ENCODE measurements around the gene BATF3.
A peak's percentile ranks its signal among the peaks of the same experiment; 100 is the strongest.
"Not testable (repeated sequence)": the region's sequence is repeated elsewhere in the genome, so short reads cannot be mapped to it uniquely, and the experiment has no call there.

Gene BATF3

GRCh38 chr1:212666116-212666775 is 33.4 kb downstream of the BATF3 start:
- Mint-ChIP-seq H3K4me1 (peaks cover 25% of the 10 kb centered on the region), H3K27ac (no peak overlapping the region), H3K4me3 (no peak overlapping the region), H3K27me3 (peaks cover 9% of the 10 kb centered on the region), H3K36me3 (ENCODE audit: low read depth) (no peaks in the 10 kb centered on the region), H3K9me3 (no peaks in the 10 kb centered on the region)
- no peak for ATAC-seq
- no peak for DNase-seq

- Mint-ChIP-seq H3K27me3 (peaks cover 7% of the 10 kb centered on the region), H3K36me3 (ENCODE audit: low read depth) (no peaks in the 10 kb centered on the region), H3K27ac (peak overlapping the region; percentile 2)
Observed at GRCh38 chr1:212665241-212666115, 34.2 kb downstream of the BATF3 start.

GRCh38 chr1:212664409-212665199 is 35.0 kb downstream of the BATF3 start:
- H3K4me1 Mint-ChIP-seq = peaks cover 21% of the 10 kb centered on the region
- no peak overlapping the region for H3K4me3 Mint-ChIP-seq
- H3K27me3 Mint-ChIP-seq = peaks cover 7% of the 10 kb centered on the region
- DNase-seq (no peak), ATAC-seq (no peak)
- H3K36me3 Mint-ChIP-seq (ENCODE audit: low read depth) = no peaks in the 10 kb centered on the region
- H3K27ac Mint-ChIP-seq = peak overlapping the region; percentile 2
- H3K9me3 Mint-ChIP-seq = no peaks in the 10 kb centered on the region

More at GRCh38 chr1:212665241-212666115, 34.2 kb downstream of the BATF3 start:
- H3K4me1 Mint-ChIP-seq = peaks cover 21% of the 10 kb centered on the region
- peak; percentile 88 for DNase-seq
- H3K4me3 Mint-ChIP-seq = peak overlapping the region; percentile 72
- peak; percentile 95 for ATAC-seq
- H3K9me3 Mint-ChIP-seq = no peaks in the 10 kb centered on the region

- not testable (repeated sequence) for H3K4me1 Mint-ChIP-seq; H3K4me3 Mint-ChIP-seq; H3K27ac Mint-ChIP-seq; ATAC-seq; H3K9me3 Mint-ChIP-seq; DNase-seq; H3K36me3 Mint-ChIP-seq (ENCODE audit: low read depth)
- H3K27me3 Mint-ChIP-seq = peaks cover 23% of the 10 kb centered on the region
Observed at GRCh38 chr1:212658250-212658649, 41.4 kb downstream of the BATF3 start.

- H3K4me3 Mint-ChIP-seq = no peak overlapping the region
- H3K36me3 Mint-ChIP-seq (ENCODE audit: low read depth) = no peaks in the 10 kb centered on the region
- H3K4me1 Mint-ChIP-seq = no peaks in the 10 kb centered on the region
- no peaks in the 10 kb centered on the region for H3K9me3 Mint-ChIP-seq
- ATAC-seq (peak; percentile 46), DNase-seq (no peak)
- peaks cover 23% of the 10 kb centered on the region for H3K27me3 Mint-ChIP-seq
- no peak overlapping the region for H3K27ac Mint-ChIP-seq
Observed at GRCh38 chr1:212656730-212657129, 42.9 kb downstream of the BATF3 start.

- Mint-ChIP-seq H3K27ac (no peak overlapping the region), H3K27me3 (peaks cover 23% of the 10 kb centered on the region), H3K4me3 (no peak overlapping the region), H3K36me3 (ENCODE audit: low read depth) (no peaks in the 10 kb centered on the region), H3K4me1 (no peaks in the 10 kb centered on the region), H3K9me3 (no peaks in the 10 kb centered on the region)
- no peak for DNase-seq
- ATAC-seq = no peak
Observed at GRCh38 chr1:212655668-212656440, 43.8 kb downstream of the BATF3 start.

GRCh38 chr1:212652609-212653008 is 47.0 kb downstream of the BATF3 start:
- no peak overlapping the region for H3K27ac Mint-ChIP-seq
- H3K27me3 Mint-ChIP-seq = peaks cover 17% of the 10 kb centered on the region
- H3K36me3 Mint-ChIP-seq (ENCODE audit: low read depth) = no peaks in the 10 kb centered on the region
- no peaks in the 10 kb centered on the region for H3K9me3 Mint-ChIP-seq
- DNase-seq (no peak), ATAC-seq (no peak)
- no peaks in the 10 kb centered on the region for H3K4me1 Mint-ChIP-seq
- no peak overlapping the region for H3K4me3 Mint-ChIP-seq

- Mint-ChIP-seq H3K36me3 (ENCODE audit: low read depth) (no peaks in the 10 kb centered on the region), H3K27ac (no peak overlapping the region), H3K4me1 (no peaks in the 10 kb centered on the region), H3K27me3 (peaks cover 13% of the 10 kb centered on the region), H3K9me3 (no peaks in the 10 kb centered on the region), H3K4me3 (no peak overlapping the region)
- DNase-seq (no peak), ATAC-seq (no peak)
Observed at GRCh38 chr1:212651977-212652376, 47.7 kb downstream of the BATF3 start.

- Mint-ChIP-seq H3K27me3 (peaks cover 13% of the 10 kb centered on the region), H3K9me3 (no peaks in the 10 kb centered on the region), H3K4me1 (no peaks in the 10 kb centered on the region), H3K27ac (no peak overlapping the region), H3K36me3 (ENCODE audit: low read depth) (no peaks in the 10 kb centered on the region), H3K4me3 (no peak overlapping the region)
- DNase-seq (no peak), ATAC-seq (no peak)
Observed at GRCh38 chr1:212651521-212651920, 48.1 kb downstream of the BATF3 start.

GRCh38 chr1:212650228-212650627 is 49.4 kb downstream of the BATF3 start:
- Mint-ChIP-seq H3K27me3 (peaks cover 12% of the 10 kb centered on the region), H3K4me3 (no peak overlapping the region), H3K9me3 (no peaks in the 10 kb centered on the region), H3K4me1 (no peaks in the 10 kb centered on the region), H3K36me3 (ENCODE audit: low read depth) (no peaks in the 10 kb centered on the region), H3K27ac (no peak overlapping the region)
- no peak for ATAC-seq
- no peak for DNase-seq

- no peaks in the 10 kb centered on the region for H3K9me3 Mint-ChIP-seq
- H3K36me3 Mint-ChIP-seq (ENCODE audit: low read depth) = no peaks in the 10 kb centered on the region
- DNase-seq = no peak
- no peak overlapping the region for H3K4me3 Mint-ChIP-seq
- H3K4me1 Mint-ChIP-seq = no peaks in the 10 kb centered on the region
- ATAC-seq = no peak
- H3K27me3 Mint-ChIP-seq = peaks cover 2% of the 10 kb centered on the region
- H3K27ac Mint-ChIP-seq = no peak overlapping the region
Observed at GRCh38 chr1:212649020-212649419, 50.6 kb downstream of the BATF3 start.

GRCh38 chr1:212648431-212648830 is 51.2 kb downstream of the BATF3 start:
- Mint-ChIP-seq H3K27ac (no peak overlapping the region), H3K4me1 (no peaks in the 10 kb centered on the region), H3K9me3 (no peaks in the 10 kb centered on the region), H3K27me3 (no peaks in the 10 kb centered on the region), H3K36me3 (ENCODE audit: low read depth) (no peaks in the 10 kb centered on the region), H3K4me3 (no peak overlapping the region)
- ATAC-seq (no peak), DNase-seq (no peak)

GRCh38 chr1:212647004-212647403 is 52.6 kb downstream of the BATF3 start:
- H3K4me3 Mint-ChIP-seq = no peak overlapping the region
- DNase-seq = no peak
- no peaks in the 10 kb centered on the region for H3K4me1 Mint-ChIP-seq
- no peaks in the 10 kb centered on the region for H3K36me3 Mint-ChIP-seq (ENCODE audit: low read depth)
- H3K9me3 Mint-ChIP-seq = no peaks in the 10 kb centered on the region
- H3K27ac Mint-ChIP-seq = no peak overlapping the region
- H3K27me3 Mint-ChIP-seq = no peaks in the 10 kb centered on the region
- no peak for ATAC-seq

GRCh38 chr1:212646588-212646987 is 53.1 kb downstream of the BATF3 start:
- no peaks in the 10 kb centered on the region for H3K9me3 Mint-ChIP-seq
- no peaks in the 10 kb centered on the region for H3K27me3 Mint-ChIP-seq
- H3K4me3 Mint-ChIP-seq = no peak overlapping the region
- no peak for ATAC-seq
- H3K4me1 Mint-ChIP-seq = no peaks in the 10 kb centered on the region
- no peaks in the 10 kb centered on the region for H3K36me3 Mint-ChIP-seq (ENCODE audit: low read depth)
- DNase-seq = no peak
- no peak overlapping the region for H3K27ac Mint-ChIP-seq

Measured in activated naive CD8-positive, alpha-beta T cell treated with anti-CD3 and anti-CD28 coated beads, Interleukin-2, amount 50 U/mL, for 24 hours (primary cell).